WTC11 (cell line): ENCODE measurements around the gene KRTAP1-5. TPM values are rescaled to one million over a fixed set of nuclear protein-coding genes. Genes with fewer than 3 reads are reported as not detected.

Experiments
- ATAC-seq: fragments of 200-7000 bp; cut with Tn5 transposase; 2 replicates; pipeline ENCODE4 v1.10.0; 2021; ENCODE audit warnings: mild to moderate bottlenecking, moderate library complexity
- CTCF ChIA-PET: fragments of 300-600 bp; sonication (Branson Sonifier 250); formaldehyde crosslinking; loops from one replicate; lab custom pipeline; 2021; ENCODE audit warnings: antibody characterized with exemption; lab: Charles Lee
- POLR2A ChIA-PET: fragments of 350-600 bp; sonication (Branson Sonifier 250); formaldehyde crosslinking; loops from one replicate; lab custom pipeline; 2021; ENCODE audit warnings: antibody characterized with exemption; lab: Charles Lee
- DNase-seq: peaks from one replicate; pipeline ENCODE4 v3.0.0; 2021; ENCODE audit warnings: low spot score
- H3K27ac Mint-ChIP-seq: 2 replicates; pipeline ENCODE4 v1.8.0; 2021; ENCODE audit warnings: mixed read lengths
- H3K27me3 Mint-ChIP-seq: 2 replicates; pipeline ENCODE4 v1.8.0; 2021; ENCODE audit warnings: low read depth, mild to moderate bottlenecking, moderate library complexity, mixed read lengths
- H3K36me3 Mint-ChIP-seq: 2 replicates; pipeline ENCODE4 v1.8.0; 2021; ENCODE audit warnings: mixed read lengths
- H3K4me1 Mint-ChIP-seq: 2 replicates; pipeline ENCODE4 v1.8.0; 2022; ENCODE audit warnings: mixed read lengths
- H3K4me3 Mint-ChIP-seq: 2 replicates; pipeline ENCODE4 v1.8.0; 2021; ENCODE audit warnings: mild to moderate bottlenecking, moderate library complexity, mixed read lengths
- H3K9me3 Mint-ChIP-seq: 2 replicates; pipeline ENCODE4 v1.8.0; 2021; ENCODE audit warnings: mixed read lengths
- ARID4B ChIP-seq: sonication (generic); formaldehyde crosslinking; IDR thresholded peaks from 2 replicates; pipeline ENCODE4 v1.8.0; 2023; ENCODE audit warnings: missing genetic modification reagents, mild to moderate bottlenecking, borderline replicate concordance
- ATF3 ChIP-seq: sonication (generic); formaldehyde crosslinking; conservative IDR thresholded peaks from 2 replicates; pipeline ENCODE4 v1.8.1; 2022; ENCODE audit warnings: mild to moderate bottlenecking, missing genetic modification reagents
- CBFB ChIP-seq: sonication (generic); formaldehyde crosslinking; IDR thresholded peaks from 2 replicates; pipeline ENCODE4 v1.8.1; 2022; ENCODE audit warnings: mild to moderate bottlenecking, low read depth, missing genetic modification reagents
- E2F5 ChIP-seq: sonication (generic); formaldehyde crosslinking; IDR thresholded peaks from 2 replicates; pipeline ENCODE4 v1.8.1; 2022; ENCODE audit warnings: mild to moderate bottlenecking, moderate library complexity, missing genetic modification reagents
- FOXJ3 ChIP-seq: sonication (generic); formaldehyde crosslinking; IDR thresholded peaks from 2 replicates; pipeline ENCODE4 v1.9.0; 2021; ENCODE audit warnings: missing genetic modification reagents, mild to moderate bottlenecking, borderline replicate concordance
- GRHL2 ChIP-seq: fragments of 250-450 bp; sonication (Bioruptor Pico); IDR thresholded peaks from 2 replicates; pipeline ENCODE4 v1.8.0; 2022; ENCODE audit warnings: mild to moderate bottlenecking, moderate library complexity; ENCODE audit not compliant: insufficient replicate concordance, severe bottlenecking
- GTF2I ChIP-seq: fragments of 250-450 bp; sonication (Bioruptor Pico); conservative IDR thresholded peaks from 2 replicates; pipeline ENCODE4 v1.4.0; 2021; ENCODE audit warnings: mild to moderate bottlenecking
- NR1H2 ChIP-seq: sonication (generic); formaldehyde crosslinking; IDR thresholded peaks from 2 replicates; pipeline ENCODE4 v1.9.0; 2021; ENCODE audit warnings: mild to moderate bottlenecking, moderate library complexity, missing genetic modification reagents
- SOX15 ChIP-seq: fragments of 250-450 bp; sonication (Bioruptor Pico); IDR thresholded peaks from 2 replicates; pipeline ENCODE4 v1.9.0; 2021; ENCODE audit warnings: mild to moderate bottlenecking
- TEAD4 ChIP-seq: sonication (generic); formaldehyde crosslinking; IDR thresholded peaks from 2 replicates; pipeline ENCODE4 v1.8.0; 2022; ENCODE audit warnings: mild to moderate bottlenecking, missing genetic modification reagents
- ZBTB43 ChIP-seq: sonication (generic); formaldehyde crosslinking; IDR thresholded peaks from 2 replicates; pipeline ENCODE4 v1.8.1; 2023; ENCODE audit warnings: mild to moderate bottlenecking, missing genetic modification reagents
- ZNF232 ChIP-seq: sonication (generic); formaldehyde crosslinking; IDR thresholded peaks from 2 replicates; pipeline ENCODE4 v1.8.0; 2022; ENCODE audit warnings: mild to moderate bottlenecking, missing genetic modification reagents
- ZNF416 ChIP-seq: fragments of 250-450 bp; sonication (Bioruptor Pico); IDR thresholded peaks from 2 replicates; pipeline ENCODE4 v1.9.0; 2021; ENCODE audit warnings: mild to moderate bottlenecking, inconsistent platforms
- ZNF512 ChIP-seq: sonication (generic); formaldehyde crosslinking; IDR thresholded peaks from 2 replicates; pipeline ENCODE4 v1.8.1; 2022; ENCODE audit warnings: missing genetic modification reagents, borderline replicate concordance
- ZNF671 ChIP-seq: fragments of 250-450 bp; sonication (Bioruptor Pico); IDR thresholded peaks from 2 replicates; pipeline ENCODE4 v1.8.0; 2021; ENCODE audit warnings: mild to moderate bottlenecking
- total RNA-seq: library from RNA; stranded (reverse); gene quantifications from 3 replicates; pipeline ENCODE4 v1.2.3, GENCODE V29; 2021

KRTAP1-5 gene
- total RNA-seq, 1 experiment from 2014 or later = not detected

GRCh38 chr17:41054025-41054424 lies 27.0 kb upstream of the KRTAP1-5 start:
- H3K4me1 Mint-ChIP-seq = peaks cover 19% of the 10 kb centered on the region
- no peaks in the 10 kb centered on the region for H3K27me3 Mint-ChIP-seq
- TF ChIP-seq ZNF416 (CRISPR knock-in tag) (no peak), ZNF232 (CRISPR knock-in tag) (no peak), E2F5 (CRISPR knock-in tag) (no peak)
- no peak overlapping the region for H3K27ac Mint-ChIP-seq
- peaks cover 4% of the 10 kb centered on the region; the same call in 1 of the 2 replicates for H3K36me3 Mint-ChIP-seq
- ATAC-seq (no peak), DNase-seq (no peak)
- H3K9me3 Mint-ChIP-seq = peaks cover 8% of the 10 kb centered on the region
- POLR2A ChIA-PET = no interaction called here
- CTCF ChIA-PET = no interaction called here
- H3K4me3 Mint-ChIP-seq = no peak overlapping the region

GRCh38 chr17:41052566-41052965 lies 25.6 kb upstream of the KRTAP1-5 start:
- TF ChIP-seq GTF2I (CRISPR knock-in tag) (no peak), ZBTB43 (CRISPR knock-in tag) (no peak), ARID4B (CRISPR knock-in tag) (no peak), FOXJ3 (CRISPR knock-in tag) (no peak), SOX15 (CRISPR knock-in tag) (no peak), CBFB (CRISPR knock-in tag) (no peak), TEAD4 (CRISPR knock-in tag) (no peak), GRHL2 (CRISPR knock-in tag) (no peak), ZNF416 (CRISPR knock-in tag) (no peak), ZNF512 (CRISPR knock-in tag) (no peak), NR1H2 (CRISPR knock-in tag) (no peak), ATF3 (no peak), ZNF671 (CRISPR knock-in tag) (no peak)
- POLR2A ChIA-PET = no interaction called here
- Mint-ChIP-seq H3K4me3 (no peak overlapping the region), H3K4me1 (peaks cover 24% of the 10 kb centered on the region), H3K36me3 (peaks cover 4% of the 10 kb centered on the region; the same call in 1 of the 2 replicates), H3K9me3 (peaks cover 6% of the 10 kb centered on the region), H3K27ac (no peak overlapping the region), H3K27me3 (no peaks in the 10 kb centered on the region)
- DNase-seq = no peak
- no peak for ATAC-seq
- CTCF ChIA-PET = no interaction called here
